UCSD-AML1 (cell line): ENCODE data around the gene SMTNL1.

Experiments used
- DNase-seq: peaks from one replicate; lab custom pipeline; 2025; ENCODE audit not compliant: unreplicated experiment; lab: John Stamatoyannopoulos, UW

Gene SMTNL1

DNA sequence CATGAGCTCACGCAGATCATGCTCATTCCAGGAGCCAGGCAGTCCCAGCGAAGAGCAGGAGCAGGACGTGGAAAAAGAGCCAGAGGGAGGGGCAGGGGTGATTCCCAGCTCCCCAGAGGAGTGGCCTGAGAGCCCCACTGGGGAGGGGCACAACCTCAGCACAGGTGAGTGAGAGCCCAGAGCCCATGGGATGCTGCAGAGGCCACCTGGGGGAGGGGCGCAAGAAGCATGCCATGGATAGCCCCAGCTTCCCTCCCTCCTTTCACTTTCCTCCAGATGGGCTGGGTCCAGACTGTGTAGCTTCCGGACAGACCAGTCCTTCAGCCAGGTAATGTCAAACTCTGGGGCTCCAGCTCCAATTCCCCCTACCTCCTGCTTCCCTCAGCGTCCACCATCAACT, 6.2 kb downstream of the SMTNL1 start:
- no peak for DNase-seq

DNA sequence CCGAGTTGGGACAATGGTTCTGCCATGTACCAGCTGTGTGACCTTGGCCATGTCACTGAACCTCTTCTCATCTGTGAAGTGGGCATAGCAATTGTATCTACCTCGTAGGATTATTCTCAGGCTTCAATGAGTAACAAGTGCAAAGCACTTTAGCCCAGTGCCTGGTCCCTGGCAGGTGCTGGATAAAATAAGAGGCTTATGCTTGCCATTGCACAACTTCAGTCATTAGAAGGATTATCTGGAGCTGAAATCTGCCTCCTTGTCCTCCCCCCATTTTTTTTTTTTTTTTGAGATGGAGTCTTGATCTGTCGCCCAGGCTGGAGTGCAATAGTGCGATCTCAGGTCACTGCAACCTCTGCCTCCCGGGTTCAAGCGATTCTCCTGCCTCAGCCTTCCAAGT, 7.2 kb downstream of the SMTNL1 start:
- DNase-seq: no peak

DNA sequence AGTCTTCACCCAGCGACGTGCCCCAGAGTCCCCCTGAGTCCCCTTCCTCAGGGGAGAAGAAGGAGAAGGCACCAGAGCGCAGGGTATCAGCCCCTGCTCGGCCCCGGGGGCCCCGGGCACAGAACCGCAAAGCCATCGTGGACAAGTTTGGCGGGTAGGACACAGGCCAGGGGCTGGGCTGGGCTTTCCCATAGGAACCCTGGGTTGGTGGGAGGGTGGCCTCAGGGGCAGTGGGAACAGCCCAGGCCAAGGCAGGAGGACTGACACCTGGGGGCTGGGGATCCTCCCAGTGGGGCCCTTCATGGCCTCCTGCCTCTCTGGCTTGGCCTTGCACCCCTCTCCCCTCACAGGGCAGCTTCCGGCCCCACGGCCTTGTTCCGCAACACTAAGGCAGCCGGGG, 8.5 kb downstream of the SMTNL1 start:
- no peak for DNase-seq

DNA sequence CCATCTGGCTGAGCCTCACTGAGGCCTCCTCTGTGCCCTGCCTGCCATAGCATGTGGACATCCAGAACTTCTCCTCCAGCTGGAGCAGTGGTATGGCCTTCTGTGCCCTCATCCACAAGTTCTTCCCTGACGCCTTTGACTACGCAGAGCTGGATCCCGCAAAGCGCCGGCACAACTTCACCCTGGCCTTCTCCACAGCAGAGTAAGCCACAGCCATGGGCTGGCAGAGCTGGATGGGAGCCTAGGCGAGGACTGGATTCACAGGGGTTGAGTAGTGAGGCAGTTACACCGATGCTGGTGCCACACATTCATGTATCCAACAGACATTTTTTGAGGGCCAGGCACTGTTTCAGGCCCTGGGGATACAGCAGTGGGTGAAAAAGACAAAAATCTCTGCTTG, 9.1 kb downstream of the SMTNL1 start:
- DNase-seq: no peak

DNA sequence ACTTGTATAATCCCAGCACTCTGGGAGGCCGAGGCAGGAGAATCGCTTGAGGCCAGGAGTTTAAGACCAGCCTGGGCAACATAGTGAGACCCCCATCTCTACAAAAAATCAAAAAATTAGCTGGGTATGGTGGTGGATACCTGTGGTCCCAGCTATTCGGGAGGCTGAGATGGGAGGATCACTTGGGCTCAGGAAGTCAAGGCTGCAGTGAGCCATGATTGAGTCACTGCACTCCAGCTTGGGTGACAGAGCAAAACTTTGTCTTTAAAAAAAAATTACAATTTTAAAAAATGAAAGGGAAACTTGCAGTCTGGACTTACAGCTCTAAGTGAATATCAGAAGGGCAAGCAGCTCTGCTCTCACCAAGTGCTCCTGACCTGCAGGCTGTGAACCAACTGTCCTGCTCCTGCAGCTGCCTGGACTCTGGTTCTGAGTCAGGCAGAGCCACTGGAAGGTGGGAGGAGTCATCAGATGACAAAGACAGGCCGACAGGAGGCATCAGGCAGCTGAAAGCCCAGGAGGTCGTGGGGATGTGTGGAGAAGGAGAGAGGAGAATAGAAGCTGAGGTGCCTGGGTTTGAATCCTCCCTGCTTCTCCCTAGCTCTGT, 9.6 kb downstream of the SMTNL1 start:
- no peak for DNase-seq

DNA sequence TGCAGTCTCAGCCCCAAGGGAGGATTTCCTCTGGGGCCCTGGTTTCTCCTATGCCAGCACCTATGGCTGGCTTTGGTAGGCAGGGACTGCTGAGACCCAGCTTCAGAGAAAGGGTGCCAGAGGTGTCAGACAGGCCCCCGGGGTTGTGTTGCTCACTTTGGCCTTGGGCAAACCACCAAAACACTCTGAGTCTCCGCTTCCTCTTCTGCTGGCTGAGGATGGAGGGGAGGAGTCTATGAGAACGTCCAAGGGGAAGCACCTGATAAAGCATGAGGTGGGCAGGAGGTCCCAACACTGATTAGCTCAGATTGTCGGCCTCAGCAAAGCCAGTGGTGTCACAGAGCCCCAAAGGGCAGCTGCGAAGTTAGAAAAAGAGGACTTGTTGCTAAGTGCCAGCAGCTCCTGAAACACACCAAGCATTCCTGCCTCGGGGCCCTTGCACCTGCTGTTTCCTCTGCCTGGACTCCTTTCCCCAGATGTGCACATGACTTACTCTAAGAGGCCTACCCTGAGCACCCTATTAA, 10.5 kb downstream of the SMTNL1 start:
- no peak for DNase-seq

DNA sequence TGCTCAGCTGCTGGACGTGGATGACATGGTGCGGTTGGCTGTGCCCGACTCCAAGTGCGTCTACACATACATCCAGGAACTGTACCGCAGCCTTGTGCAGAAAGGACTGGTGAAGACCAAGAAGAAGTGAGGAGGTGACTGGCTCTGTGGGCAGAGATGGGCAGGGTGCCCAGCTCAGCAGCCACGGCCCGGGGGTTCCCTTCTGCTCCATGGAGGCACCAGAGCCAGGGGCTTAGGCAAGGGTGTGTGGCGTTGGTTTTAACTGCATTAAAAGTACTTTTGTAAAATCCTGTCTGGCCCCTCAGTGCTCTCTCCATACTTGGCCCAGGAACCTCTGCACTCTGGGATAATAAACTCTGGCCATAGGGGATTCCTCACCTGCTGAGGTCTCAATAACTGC, 12.6 kb downstream of the SMTNL1 start:
- DNase-seq: no peak

DNA sequence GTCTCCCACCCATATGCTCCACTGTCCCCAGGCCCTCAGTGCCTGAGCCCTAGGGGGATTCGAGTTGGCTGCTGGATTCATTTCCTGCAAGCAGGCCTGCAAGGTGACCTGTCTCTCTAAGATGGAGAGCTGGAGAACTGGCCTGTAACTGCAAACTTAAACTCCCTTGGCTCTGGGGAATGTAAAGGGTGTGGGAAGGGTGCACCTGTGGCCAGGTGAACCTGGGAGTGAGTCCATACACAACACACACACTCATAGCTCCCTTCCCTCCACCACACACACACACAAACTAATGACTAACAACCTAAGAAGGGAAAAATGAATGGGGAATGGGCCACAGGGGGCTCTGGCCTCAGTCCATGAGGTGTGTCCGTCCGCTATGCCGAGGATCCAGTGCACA, 14.5 kb downstream of the SMTNL1 start:
- no peak for DNase-seq

DNA sequence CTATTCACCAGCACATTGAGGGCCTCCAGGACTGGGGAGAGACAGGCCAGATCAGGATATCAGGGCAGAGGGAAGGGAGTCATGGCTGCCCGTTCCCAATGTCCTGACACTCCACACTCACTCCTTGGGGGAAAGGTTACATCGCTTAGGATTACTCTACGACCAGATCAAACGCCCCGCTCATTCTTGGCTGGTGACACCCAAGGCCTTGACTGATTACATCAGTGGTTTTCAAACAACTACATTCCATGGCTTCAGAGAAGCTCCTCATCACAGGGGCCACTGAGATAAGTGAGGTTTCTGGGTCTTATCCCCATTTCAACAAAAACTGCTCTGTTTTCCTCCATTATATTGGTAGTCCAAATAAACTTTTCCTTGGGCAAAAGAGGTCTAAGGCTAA, 15.1 kb downstream of the SMTNL1 start:
- no peak for DNase-seq

DNA sequence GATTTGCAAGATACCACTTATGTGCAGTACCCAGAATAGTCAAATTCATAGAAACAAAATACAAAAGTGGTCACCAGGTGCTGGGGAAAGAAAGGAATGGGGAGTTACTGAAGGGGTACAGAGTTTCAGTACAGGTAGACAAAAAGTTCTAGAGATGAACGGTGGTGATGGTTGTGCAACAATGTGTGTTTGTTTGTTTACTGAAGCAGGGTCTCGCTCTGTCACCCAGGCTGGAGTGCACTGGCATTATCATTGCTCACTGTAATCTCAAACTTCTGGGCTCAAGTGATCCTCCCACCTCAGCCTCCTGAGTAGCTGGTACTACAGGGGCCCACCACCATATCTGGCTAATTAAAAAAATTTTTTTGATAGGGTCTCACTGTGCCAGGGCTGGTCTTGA, 18.0 kb downstream of the SMTNL1 start:
- DNase-seq: no peak

DNA sequence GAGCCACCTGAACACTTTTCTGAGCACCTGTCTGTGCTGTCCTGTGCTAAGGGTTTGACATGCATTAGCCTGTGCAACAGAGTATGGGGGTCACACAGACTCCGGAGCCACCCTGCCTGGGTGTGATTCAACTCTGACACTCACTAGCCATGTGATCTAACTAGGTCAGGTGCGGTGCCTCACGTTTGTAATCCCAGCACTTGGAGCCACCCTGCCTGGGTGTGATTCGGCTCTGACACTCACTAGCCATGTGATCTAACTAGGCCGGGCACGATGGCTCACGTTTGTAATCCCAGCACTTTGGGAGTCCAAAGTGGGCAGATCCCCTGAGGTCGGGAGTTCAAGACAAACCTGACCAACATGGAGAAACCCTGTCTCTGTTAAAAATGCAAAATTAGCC, 18.6 kb downstream of the SMTNL1 start:
- no peak for DNase-seq

DNA sequence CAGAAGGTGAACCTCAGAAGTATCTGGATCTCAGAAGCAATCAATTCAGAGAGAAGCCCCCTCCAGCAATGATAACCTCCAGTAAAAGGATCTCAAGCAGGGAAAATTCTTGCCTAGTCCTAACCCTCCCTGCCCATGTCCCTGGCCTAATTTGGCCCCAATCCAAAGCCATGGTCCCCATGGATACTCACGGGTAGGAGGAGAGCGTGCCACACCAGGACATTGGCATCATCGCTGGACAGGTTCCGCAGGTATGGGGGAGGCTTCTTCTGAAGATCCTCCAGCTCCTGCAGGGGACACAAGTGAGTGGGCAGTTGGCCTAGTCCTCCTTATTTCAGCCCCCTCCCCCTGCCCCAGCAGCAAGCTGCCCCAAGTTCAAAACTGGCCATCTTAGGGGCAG, 22.8 kb downstream of the SMTNL1 start:
- DNase-seq: no peak

DNA sequence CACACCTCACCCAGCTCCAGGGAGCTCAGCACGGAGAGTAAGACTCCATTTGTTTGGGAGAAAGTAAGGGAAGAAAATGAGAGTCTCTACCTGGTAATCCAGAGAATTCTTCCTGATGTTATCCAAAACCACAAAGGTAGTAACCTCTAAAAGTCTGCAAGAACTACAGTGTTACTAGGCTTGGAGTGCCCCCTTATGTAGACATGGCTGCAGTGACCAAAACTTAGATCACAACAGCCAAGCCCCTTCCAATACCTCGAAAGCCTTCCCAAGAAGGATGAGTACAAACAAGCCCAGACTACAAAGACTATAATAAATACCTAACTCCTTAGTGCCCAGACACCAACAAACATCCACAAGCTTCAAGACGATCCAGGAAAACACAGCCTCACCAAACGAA, 25.2 kb downstream of the SMTNL1 start:
- DNase-seq: no peak

DNA sequence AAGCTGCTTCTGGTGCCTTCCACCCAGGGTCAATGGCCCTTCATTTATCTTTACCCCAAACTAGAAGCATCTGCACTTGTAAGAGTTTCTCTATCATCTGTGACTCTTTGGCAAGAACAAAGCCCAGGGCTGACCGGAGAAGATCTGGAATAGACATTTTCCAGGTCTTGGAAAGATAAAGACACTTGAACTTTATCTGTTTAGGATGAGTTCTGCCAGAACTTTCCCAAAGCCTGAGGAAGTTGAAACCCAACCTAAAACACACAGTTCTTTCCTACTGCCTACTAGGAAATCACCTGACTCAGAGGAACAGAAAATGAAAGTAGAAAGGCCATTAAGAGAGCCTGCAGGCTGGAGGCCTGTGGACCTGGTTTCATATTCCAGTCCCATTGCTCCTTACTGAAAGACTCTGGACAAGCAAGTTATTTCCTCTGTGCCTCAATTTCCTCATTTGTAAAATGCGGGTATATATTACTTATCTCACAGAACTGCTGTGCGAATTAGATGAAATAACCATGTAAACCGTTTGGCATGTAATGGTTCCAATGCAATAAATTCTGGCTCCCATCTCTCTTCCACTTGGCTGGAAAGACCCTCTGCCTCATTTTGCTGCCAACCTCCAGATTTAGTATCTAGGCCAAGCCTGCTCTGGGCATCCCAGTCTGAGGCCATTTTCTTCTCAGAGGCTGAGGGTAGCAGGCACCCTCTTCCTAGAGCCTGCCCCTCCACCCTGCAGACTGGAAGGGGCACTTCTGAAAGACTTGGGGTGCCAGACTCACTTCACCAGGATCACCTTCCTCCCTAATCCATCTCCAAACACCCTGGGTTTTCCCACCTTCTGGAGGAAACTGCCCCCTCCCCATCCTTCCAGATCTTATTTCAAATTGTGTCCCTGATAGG, 28.9 kb downstream of the SMTNL1 start:
- peak; percentile 20 for DNase-seq

DNA sequence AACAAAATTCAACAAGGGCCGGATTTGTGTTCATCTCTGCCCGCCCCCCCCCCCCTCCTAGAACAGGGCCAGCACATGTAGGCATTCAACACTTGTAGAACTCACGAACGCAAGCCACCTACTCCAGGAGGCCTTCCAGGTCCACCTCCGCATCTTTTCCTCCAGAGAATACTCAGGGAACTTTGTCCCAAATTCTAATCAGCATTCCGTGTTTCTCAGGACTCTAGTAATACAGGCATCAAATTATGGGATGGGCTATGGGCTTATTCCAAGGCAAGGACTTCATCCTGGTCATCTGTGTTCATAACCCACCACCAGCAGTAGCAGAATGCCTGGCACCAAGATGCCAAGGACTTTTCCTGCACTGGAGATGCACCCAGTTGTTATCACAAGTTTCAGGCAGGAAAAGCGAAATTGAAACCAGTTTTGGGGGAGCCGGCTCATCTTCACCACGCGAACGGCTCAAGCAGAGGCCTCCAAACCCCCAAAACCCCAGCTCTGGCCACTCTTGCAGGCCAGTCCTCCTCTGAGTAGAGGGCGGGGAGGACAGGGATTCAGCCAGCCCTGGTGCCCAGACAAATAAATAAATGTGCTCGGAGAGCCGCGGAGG, 29.6 kb downstream of the SMTNL1 start:
- DNase-seq: no peak

DNA sequence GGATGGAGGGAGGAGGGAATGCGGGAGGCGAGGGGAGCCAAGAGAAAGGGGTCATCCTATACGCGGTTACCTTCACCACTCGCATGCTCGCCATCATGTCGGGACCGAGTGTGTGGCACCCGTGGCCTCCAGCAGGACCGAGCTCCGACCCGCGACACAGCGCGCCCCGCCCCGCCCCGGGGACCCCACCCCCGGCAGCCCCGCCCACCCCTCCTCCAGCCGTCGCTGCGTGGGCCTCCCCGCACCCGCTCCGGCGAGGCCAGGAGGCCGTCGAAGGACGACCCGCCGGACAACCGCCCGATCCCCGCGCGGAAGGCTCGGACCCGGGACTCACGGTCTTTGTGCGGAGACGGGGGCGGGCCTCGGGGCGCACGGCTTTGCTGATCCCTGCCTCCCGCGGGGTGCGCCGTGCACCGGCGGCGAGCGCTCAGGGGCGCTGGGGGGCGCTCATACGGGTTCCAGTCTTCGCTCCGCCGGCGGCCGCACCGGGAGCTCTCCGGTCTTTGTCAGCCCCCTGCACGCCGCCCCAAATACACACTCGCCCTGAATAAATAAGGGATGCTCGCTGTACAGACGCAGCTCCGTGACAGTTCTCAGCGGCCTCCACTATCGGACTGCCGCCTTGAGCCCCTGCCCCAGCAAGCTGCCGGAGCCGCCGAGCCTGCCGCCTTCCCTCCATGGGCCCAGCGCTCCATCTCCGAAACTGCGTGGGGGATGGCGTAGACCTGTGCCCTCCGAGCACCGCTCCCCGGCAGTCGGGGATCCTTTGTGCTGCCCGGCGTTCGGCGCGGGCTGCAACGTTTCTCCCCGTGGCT, 30.3 kb downstream of the SMTNL1 start, which contains the start of gene UBE2L6:
UBE2L6 (minus strand) TSS at position 158 of the 815 bp plus-strand sequence; CDS start at position 97, 61 bp downstream.
- DNase-seq: peak; percentile 85

DNA sequence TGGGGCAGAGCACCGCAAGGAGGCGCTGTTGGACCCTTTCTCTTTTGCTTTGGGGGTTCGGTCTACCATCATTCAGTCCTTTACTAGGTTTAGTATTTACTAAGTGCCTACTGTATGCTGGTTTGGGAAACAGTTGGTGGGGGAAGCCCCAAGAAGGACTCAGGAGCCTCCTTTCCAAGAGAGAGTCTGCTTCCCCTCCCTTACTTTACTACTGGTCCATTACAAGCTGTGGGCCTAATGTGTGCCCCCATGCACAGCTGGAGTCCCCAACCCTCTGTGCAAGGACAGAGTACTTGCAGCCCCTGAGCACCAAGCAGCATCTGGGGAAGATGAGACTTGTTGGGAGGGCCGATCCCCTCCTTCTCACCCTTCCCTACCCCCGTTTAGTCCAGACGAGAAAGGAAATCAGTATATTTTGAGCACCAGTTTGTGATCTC, 31.0 kb downstream of the SMTNL1 start:
- peak; percentile 87 for DNase-seq

DNA sequence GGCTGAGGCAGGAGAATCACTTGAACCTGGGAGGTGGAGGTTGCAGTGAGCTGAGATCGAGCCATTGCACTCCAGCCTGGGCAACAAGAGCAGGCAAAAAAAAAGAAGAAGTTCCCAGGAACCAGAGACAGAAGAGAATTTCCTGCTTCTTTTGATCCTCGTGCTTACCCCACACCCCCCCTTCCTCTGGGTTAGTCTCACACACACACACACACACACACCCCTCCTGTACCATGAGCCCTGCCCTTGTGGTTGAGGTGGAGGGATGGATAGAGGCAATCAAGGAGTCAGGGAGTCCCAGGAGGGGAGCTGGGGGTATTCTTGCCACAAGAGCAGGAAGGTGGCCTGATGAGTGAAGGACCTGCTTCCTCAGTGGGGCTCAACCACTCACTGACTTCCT, 34.2 kb downstream of the SMTNL1 start:
- DNase-seq: peak; percentile 68

DNA sequence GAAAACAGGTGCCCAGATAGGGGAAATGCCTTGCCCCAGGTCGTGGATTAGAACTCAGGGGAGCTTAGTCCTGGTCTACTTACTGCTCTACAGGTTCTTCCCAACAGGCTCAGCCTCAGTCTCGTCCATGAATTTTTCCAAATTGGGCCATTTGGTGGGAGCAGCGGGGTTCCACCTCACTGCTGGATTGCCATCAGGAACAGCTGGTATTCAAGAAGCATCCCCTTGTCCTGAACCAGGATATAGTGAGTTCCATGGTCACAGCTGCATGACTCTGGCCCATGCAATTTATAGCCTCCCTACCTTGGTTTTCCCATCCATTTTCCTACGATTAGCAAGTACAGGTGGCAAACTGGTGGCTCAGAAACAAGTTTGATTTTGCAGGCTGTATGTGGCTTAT, 36.7 kb downstream of the SMTNL1 start:
- no peak for DNase-seq

DNA sequence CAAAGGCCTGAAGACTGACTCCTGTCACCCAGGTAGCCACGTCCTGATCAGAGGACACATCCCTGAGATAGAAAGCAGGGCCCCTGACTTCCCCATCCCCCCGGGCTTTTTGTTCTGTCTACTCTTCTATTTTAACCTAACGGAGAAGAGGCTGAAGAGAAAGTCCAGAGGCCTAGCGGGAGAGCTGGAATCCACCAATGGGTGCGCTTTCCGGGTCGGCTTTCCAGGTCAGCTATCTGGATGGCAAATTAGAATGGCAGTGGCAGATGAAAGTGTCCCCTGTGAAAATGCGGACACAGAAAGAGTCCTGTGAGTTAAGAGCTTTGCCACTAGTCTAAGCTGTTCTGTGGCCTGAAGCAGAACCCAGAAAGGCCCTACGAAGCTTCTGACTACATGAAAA, 46.9 kb downstream of the SMTNL1 start:
- DNase-seq: no peak

DNA sequence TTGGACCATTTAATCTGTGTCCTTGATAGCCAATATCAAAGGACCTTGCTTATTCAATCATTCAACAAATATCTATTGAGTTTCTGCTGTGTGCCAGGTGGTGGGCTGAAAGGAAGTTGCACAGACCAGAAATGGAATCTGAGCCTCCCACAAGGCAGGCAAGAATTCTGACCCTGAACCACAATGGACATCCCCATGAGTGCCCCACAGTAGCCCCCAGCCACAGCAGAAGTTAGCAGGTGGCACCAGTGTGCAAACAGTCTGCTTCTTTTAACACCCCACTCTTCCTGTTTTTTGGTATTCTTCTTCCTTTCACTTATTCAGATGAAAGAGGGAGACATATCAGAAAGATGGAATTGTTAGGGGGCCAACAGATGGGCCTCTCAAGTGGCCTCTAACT, 47.9 kb downstream of the SMTNL1 start:
- DNase-seq: no peak
